GM19463 (cell line): ENCODE data around the gene PRR5L.
"Not testable (repeated sequence)": the region's sequence is repeated elsewhere in the genome, so short reads cannot be mapped to it uniquely, and the experiment has no call there.

Experiments
- ATAC-seq: cut with Tn5 transposase; IDR thresholded peaks from one replicate; pipeline ENCODE4 v1.9.1; 2021; ENCODE audit warnings: mild to moderate bottlenecking, moderate library complexity; ENCODE audit not compliant: unreplicated experiment

Gene PRR5L

DNA sequence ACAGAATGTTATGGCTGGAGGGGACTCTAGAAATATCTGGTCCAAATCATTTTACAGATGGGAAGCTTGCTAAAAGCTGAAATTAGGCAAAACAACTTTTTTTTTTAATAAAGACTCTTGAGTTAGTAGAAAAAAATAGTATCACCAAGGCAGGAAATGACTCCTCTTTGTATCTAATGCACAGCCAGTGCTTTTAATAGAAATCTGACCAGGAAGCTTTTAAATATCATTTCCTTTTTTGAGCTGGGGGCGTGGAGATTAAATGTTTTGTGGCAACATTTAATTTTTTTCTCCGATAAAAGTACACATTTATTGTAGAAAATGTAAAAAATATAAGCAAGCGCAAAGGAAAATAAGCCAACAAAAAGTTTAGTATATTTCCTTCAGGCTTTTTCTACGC, 191.5 kb downstream of the PRR5L start:
- no peak for ATAC-seq

DNA sequence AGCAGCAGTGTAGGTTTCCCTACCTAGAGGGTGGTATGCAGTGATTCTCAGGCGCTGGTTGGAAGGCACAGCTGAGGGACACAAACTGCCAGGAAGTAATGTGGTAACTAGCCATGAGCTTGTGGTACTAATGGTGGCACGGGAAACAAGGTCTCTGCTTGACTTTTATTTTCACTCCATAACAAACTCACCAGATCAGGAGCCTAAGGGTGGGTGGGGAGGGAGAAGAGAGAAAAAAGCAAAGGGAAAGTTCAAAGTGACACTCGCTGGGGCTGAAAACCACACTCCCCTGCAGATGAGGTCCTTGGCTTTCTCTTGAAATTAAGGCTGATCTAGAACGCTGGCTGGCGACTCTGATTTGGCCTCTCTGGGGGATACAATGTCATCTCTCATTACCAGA, 192.0 kb downstream of the PRR5L start:
- ATAC-seq: peak; percentile 53

DNA sequence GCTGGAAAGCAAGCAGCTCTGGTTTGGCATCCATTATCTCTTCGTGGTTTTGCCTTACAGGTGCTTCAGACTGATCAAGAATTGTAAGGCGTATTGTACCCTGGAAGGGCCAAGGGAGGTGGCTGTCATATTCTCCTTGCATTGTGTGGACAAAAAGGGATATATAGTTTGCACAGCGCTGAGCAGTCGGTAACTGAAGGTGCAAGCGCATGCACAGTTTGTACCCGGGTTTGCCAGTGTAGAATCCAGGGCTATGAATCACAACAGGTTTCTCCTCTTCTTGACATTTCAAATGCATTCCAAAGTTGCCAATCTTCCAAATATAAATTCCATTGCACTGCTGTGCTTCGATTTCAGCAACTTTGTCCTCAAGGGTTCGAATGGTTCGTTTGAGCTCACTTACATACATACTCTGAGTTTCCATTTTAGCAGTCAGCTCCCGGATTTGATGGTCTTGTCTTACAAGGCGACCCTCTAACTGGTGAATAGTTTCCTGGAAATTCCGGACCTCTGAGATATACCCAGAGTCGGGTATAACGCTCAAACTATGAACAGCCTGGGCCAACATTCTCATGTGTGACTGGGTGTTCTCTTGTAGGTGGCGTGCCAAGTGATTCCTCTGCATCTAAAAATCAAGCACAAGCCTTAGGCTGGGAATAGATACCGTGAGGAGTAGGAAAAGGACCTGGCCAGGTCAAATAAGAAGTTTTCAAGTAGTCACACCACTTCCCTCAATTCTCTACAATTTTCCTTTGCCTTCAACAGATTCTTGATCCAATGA, 194.1 kb downstream of the PRR5L start:
- ATAC-seq: no peak

DNA sequence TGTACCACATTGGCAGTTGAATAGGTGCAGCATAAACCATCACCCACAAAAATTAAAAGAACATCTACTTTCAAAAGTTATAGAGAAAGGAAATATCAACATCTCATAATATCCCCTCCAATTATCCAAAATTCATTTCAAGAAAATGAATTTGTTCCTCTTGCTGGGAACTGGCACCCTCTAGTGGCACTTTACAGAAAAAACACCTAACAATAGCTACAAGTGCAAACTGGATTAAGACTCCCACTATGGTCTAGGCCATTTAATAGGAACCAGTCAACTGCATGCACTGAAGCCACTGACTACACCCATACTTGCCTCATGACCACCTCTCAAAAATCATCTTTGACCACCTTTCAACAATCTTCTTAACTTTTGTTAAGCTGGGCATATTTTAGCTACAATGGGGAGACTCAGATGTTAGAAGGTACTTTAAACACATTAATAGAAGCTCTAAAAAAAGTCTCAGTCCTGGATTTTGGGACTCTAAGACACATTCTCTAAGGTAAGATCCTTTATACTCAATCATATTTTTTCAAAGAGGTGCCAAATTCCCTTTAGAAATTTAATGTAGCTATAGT, 196.7 kb downstream of the PRR5L start:
- no peak for ATAC-seq

DNA sequence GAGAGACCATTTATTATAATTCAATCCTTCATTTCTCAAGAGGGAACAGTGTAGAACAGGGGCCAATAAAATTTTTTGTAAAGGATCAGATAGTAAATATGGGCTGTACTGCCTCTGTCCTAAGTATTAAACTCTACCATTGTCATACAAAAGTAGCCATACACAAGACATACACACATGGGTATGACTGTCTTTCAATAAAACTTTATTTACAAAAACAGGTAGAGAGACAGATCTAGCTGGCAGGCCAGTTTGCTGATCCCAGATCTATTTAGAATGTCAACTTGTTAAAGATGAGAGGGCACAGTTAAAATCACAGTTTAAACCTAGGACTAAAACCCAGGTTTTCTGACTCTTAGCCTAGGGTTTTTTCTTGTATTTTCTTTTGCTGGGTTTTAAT, 197.2 kb downstream of the PRR5L start:
- no peak for ATAC-seq

- no peak for ATAC-seq
Observed at GRCh38 chr11:36498721-36499120, 202.6 kb downstream of the PRR5L start.

- no peak for ATAC-seq
Observed at GRCh38 chr11:36499315-36499714, 203.2 kb downstream of the PRR5L start.

GRCh38 chr11:36500315-36500721, 204.2 kb downstream of the PRR5L start:
- ATAC-seq: peak; percentile 100

GRCh38 chr11:36501236-36501635, 205.1 kb downstream of the PRR5L start:
- no peak for ATAC-seq

DNA sequence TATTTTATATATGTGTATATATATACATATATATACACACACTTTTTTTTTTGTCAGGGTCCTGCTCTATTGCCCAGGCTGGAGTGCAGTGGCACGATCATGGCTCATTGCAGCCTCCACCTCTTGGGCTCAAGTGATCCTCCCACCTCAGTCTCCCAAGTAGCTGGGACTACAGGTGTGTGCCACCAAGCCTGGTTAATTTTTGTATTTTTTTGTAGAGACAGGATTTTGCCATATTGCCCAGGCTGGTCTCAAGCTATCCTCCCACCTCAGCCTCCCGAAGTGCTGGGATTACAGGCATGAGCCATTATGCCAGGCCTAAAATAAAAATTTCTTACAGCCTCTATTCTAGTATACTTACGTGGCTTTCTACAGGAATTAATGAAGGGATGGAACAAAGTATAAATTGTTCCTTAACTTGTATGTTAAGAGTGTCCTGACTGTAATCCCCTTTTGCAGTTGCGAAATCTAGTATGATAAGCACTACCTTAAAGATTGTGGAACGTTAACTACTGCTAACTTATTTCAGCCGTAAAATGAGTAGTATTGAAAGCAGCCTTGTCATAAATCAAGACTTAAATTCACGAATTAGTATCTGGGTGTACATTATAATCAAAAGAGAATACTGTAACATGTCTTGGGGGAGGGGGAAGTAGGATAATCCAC, 211.9 kb downstream of the PRR5L start:
- no peak for ATAC-seq

- ATAC-seq: no peak
Observed at GRCh38 chr11:36508743-36509142, 212.7 kb downstream of the PRR5L start.

- ATAC-seq: no peak
Observed at GRCh38 chr11:36509201-36509639, 213.1 kb downstream of the PRR5L start.

GRCh38 chr11:36509694-36510593, 213.9 kb downstream of the PRR5L start, which contains the start of gene TRAF6:
TSS of gene TRAF6 (minus strand) at chr11:36510272. CDS start at chr11:36501515, 8,757 bp downstream.
- ATAC-seq: peak; percentile 97

DNA sequence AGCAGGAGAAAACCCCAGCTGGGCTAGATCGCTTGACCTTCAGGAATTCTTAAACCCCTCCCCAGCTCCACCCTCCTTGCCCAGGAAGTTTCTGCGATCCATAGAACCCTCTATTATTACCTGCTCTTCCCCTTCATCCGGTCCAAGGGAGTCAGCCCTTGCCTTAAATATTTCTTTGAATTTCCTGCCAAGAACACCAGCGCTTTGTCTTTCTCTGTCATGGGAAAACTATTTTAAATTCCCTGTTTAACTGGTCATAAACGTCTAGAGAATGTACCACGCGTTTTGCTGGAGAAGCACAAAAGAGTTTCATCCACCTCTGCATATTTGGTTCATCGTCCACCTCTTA, 214.5 kb downstream of the PRR5L start:
- no peak for ATAC-seq

GRCh38 chr11:36511062-36511461, 215.0 kb downstream of the PRR5L start:
- not testable (repeated sequence) for ATAC-seq

DNA sequence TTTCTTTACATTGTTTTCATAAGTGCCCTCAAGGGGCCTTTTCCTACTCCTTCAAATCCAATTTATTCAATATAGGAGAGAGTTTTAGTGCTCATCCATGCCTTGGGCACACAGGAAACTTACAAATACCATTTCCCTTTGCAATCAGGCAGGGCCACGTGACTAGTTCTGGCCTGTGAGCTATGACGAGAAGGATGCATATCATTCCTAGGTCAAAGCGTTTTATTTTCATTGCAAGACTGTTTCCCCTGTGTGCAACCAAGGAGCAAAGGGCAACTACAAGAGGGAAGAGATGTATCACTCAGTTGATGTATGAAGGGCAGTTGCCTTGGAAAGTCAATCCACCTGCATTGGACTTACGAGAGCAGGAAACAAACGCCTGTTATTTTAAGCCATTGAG, 215.9 kb downstream of the PRR5L start:
- ATAC-seq: no peak

DNA sequence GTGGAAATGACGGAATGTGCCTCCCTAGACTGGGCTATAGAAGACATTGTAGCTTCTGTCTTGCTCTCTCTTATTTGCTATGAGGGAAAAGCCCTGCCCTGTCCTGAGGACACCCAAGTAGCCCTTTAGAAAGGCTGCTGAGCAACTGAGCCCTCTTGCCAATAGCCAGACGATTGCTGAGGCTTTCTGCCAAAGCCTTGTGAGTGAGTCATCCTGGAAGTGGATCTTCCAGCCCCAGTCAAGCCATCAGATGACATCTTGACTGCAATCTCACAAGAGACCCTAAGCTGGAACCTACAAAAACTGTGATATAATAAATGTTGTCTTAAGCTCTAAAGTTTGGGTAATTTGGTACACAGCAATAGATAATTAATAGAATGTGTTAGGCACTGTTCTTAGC, 217.9 kb downstream of the PRR5L start:
- no peak for ATAC-seq
